GM23338 (cell line): ENCODE measurements around the gene ADPRHL1. TPM values are rescaled to one million over a fixed set of nuclear protein-coding genes. Genes with fewer than 3 reads are reported as not detected.

Experiments
- ATAC-seq: fragments of 200-7000 bp; cut with Tn5 transposase; 3 replicates; pipeline ENCODE4 v1.9.1; 2020
- DNase-seq: peaks from one replicate; pipeline ENCODE4 v3.0.0-alpha.2; 2015; ENCODE audit warnings: low spot score
- H2AFZ ChIP-seq: fragments of 200-600 bp; sonication (generic); 2 replicates; pipeline ENCODE4 v1.8.0; 2016; ENCODE audit warnings: antibody characterized with exemption, mild to moderate bottlenecking, moderate library complexity
- H3F3A ChIP-seq: fragments of 200-600 bp; sonication (generic); replicated peaks from 2 replicates; pipeline ENCODE4 v1.8.0; 2017; ENCODE audit warnings: antibody characterized with exemption, mixed run types, low read depth
- H3K27ac ChIP-seq: fragments of 200-600 bp; sonication (generic); 2 replicates; pipeline ENCODE4 v1.6.1; 2016; ENCODE audit warnings: low read depth
- H3K27me3 ChIP-seq: fragments of 200-600 bp; sonication (generic); 2 replicates; pipeline ENCODE4 v1.8.0; 2016; ENCODE audit warnings: mild to moderate bottlenecking, mixed run types, moderate library complexity; ENCODE audit not compliant: insufficient read depth
- H3K36me3 ChIP-seq: fragments of 200-600 bp; sonication (generic); 2 replicates; pipeline ENCODE4 v1.8.0; 2016; ENCODE audit warnings: mild to moderate bottlenecking; ENCODE audit not compliant: insufficient read depth
- H3K4me1 ChIP-seq: fragments of 200-600 bp; sonication (generic); 2 replicates; pipeline ENCODE4 v1.8.0; 2016; ENCODE audit warnings: mild to moderate bottlenecking, moderate library complexity; ENCODE audit not compliant: insufficient read depth
- H3K4me2 ChIP-seq: fragments of 200-600 bp; sonication (generic); 2 replicates; pipeline ENCODE4 v1.7.1; 2017; ENCODE audit warnings: mixed run types
- H3K4me3 ChIP-seq: fragments of 200-600 bp; sonication (generic); 2 replicates; pipeline ENCODE4 v1.6.1; 2016; ENCODE audit warnings: mixed run types
- H3K79me2 ChIP-seq: fragments of 200-600 bp; sonication (generic); replicated peaks from 2 replicates; pipeline ENCODE4 v1.8.0; 2017; ENCODE audit warnings: mild to moderate bottlenecking; ENCODE audit not compliant: insufficient read depth
- H3K9me2 ChIP-seq: fragments of 200-600 bp; sonication (generic); 2 replicates; pipeline ENCODE4 v1.8.0; 2017; ENCODE audit not compliant: insufficient read depth
- H4K20me1 ChIP-seq: fragments of 200-600 bp; sonication (generic); replicated peaks from 2 replicates; pipeline ENCODE4 v1.8.0; 2017; ENCODE audit warnings: mild to moderate bottlenecking; ENCODE audit not compliant: insufficient read depth
- H3K27ac Mint-ChIP-seq: 2 replicates; pipeline ENCODE4 v1.8.0; 2020; ENCODE audit warnings: inconsistent platforms, mild to moderate bottlenecking, moderate library complexity, mixed read lengths
- H3K27me3 Mint-ChIP-seq: 3 replicates; pipeline ENCODE4 v1.8.0; 2022; ENCODE audit warnings: low read depth, mild to moderate bottlenecking, moderate library complexity, mixed read lengths, inconsistent platforms; ENCODE audit not compliant: insufficient read depth, poor library complexity
- H3K36me3 Mint-ChIP-seq: 3 replicates; pipeline ENCODE4 v1.8.0; 2021; ENCODE audit warnings: low read depth, mild to moderate bottlenecking, inconsistent platforms, moderate library complexity, mixed read lengths
- H3K4me1 Mint-ChIP-seq: 3 replicates; pipeline ENCODE4 v1.8.0; 2020; ENCODE audit warnings: mild to moderate bottlenecking, inconsistent platforms, mixed read lengths
- H3K4me3 Mint-ChIP-seq: 3 replicates; pipeline ENCODE4 v1.8.0; 2021; ENCODE audit warnings: moderate library complexity, mild to moderate bottlenecking, inconsistent platforms, mixed read lengths
- H3K9me3 Mint-ChIP-seq: 3 replicates; pipeline ENCODE4 v1.8.0; 2020; ENCODE audit warnings: moderate library complexity, mild to moderate bottlenecking, inconsistent platforms, mixed read lengths
- CREB1 ChIP-seq: fragments of 250-450 bp; sonication (Bioruptor Pico); IDR thresholded peaks from 2 replicates; pipeline ENCODE4 v1.5.0; 2020; ENCODE audit warnings: low read depth, mild to moderate bottlenecking, moderate library complexity
- EZH2 ChIP-seq: fragments of 200-600 bp; sonication (generic); IDR thresholded peaks from one replicate; pipeline ENCODE4 v1.8.0; 2017; ENCODE audit warnings: antibody characterized with exemption, mild to moderate bottlenecking, low read depth; ENCODE audit not compliant: unreplicated experiment
- EZH2phosphoT487 ChIP-seq: fragments of 200-600 bp; sonication (generic); IDR thresholded peaks from one replicate; pipeline ENCODE4 v1.8.1; 2018; ENCODE audit warnings: antibody characterized with exemption; ENCODE audit not compliant: unreplicated experiment
- JUNB ChIP-seq: IDR thresholded peaks from one replicate; pipeline ENCODE4 v1.6.1; 2016; ENCODE audit warnings: antibody characterized with exemption; ENCODE audit not compliant: unreplicated experiment
- NANOG ChIP-seq: IDR thresholded peaks from 2 replicates; pipeline ENCODE4 v1.6.1; 2016; ENCODE audit warnings: antibody characterized with exemption, borderline replicate concordance
- POLR2AphosphoS5 ChIP-seq: IDR thresholded peaks from 2 replicates; pipeline ENCODE4 v1.6.1; 2016; ENCODE audit warnings: antibody characterized with exemption, low read depth
- STAT1 ChIP-seq: IDR thresholded peaks from one replicate; pipeline ENCODE4 v1.6.1; 2016; ENCODE audit warnings: antibody characterized with exemption; ENCODE audit not compliant: unreplicated experiment
- ZNF114 ChIP-seq: fragments of 250-450 bp; sonication (Bioruptor Pico); IDR thresholded peaks from 2 replicates; pipeline ENCODE4 v1.5.0; 2020; ENCODE audit warnings: mild to moderate bottlenecking, moderate library complexity
- ZNF331 ChIP-seq: fragments of 250-450 bp; sonication (Bioruptor Pico); IDR thresholded peaks from 2 replicates; pipeline ENCODE4 v1.5.0; 2020; ENCODE audit warnings: low read depth, mild to moderate bottlenecking, moderate library complexity
- ZNF462 ChIP-seq: fragments of 250-450 bp; sonication (Bioruptor Pico); IDR thresholded peaks from 2 replicates; pipeline ENCODE4 v1.5.0; 2020; ENCODE audit warnings: mild to moderate bottlenecking, moderate library complexity
- polyA plus RNA-seq: library from polyadenylated mRNA; unstranded; fragments of >200 nt; fragmentation: Nextera tagmentation; extraction: Ambion mirVana; gene quantifications from 2 replicates; pipeline ENCODE4 v1.2.1, GENCODE V29; 2016
- total RNA-seq: library from RNA; depleted of rRNA; stranded (reverse); fragments of >200 nt; shearing (Covaris generic); gene quantifications from 2 replicates; pipeline ENCODE4 v1.2.3, GENCODE V29; 2014
- TF ChIP-seq, protein P1 (sequence below): IDR thresholded peaks from 2 replicates; pipeline ENCODE4 v1.6.1; 2016; ENCODE audit warnings: antibody characterized with exemption
- TF ChIP-seq, protein P2 (sequence below), 2 experiments: fragments of 200-600 bp in 1 of 2; sonication (generic) in 1 of 2; conservative IDR thresholded peaks; 2 replicates each; pipeline versions ENCODE4 v1.5.1 to v1.6.1; 2016 to 2017; ENCODE audit warnings: antibody characterized with exemption in 2 of 2, low read depth in 2 of 2, mild to moderate bottlenecking in 2 of 2, moderate library complexity in 1 of 2

ADPRHL1 gene
- total and polyA plus RNA-seq, 2 experiments from 2014 or later: 0.80 to 1.0 TPM

DNA sequence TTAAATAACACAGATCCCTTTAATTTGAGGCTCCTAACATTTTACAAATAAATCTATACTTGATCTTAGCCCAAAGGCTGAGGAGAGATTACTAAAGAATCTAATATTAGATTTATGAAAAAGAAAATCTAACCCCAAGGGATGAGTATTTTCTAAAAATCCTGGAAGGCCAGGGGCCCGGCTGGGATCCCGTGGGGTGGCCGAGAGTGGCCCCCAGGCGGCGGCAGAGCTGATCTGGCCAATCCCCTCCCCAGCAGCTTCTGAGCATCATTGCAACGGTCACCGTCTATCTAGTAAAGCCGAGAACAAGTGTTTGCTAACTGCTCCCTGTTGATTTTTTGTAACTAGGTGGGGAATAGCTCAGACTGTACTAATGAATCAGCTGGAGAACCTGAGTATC, 37.5 kb downstream of the ADPRHL1 start (continued):
- TF ChIP-seq ZNF462 (CRISPR knock-in tag) (no peak), EZH2 (no peak), ZNF114 (no peak), NANOG (no peak)
- TF ChIP-seq, protein P1, sequence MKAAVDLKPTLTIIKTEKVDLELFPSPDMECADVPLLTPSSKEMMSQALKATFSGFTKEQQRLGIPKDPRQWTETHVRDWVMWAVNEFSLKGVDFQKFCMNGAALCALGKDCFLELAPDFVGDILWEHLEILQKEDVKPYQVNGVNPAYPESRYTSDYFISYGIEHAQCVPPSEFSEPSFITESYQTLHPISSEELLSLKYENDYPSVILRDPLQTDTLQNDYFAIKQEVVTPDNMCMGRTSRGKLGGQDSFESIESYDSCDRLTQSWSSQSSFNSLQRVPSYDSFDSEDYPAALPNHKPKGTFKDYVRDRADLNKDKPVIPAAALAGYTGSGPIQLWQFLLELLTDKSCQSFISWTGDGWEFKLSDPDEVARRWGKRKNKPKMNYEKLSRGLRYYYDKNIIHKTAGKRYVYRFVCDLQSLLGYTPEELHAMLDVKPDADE: no peak

DNA sequence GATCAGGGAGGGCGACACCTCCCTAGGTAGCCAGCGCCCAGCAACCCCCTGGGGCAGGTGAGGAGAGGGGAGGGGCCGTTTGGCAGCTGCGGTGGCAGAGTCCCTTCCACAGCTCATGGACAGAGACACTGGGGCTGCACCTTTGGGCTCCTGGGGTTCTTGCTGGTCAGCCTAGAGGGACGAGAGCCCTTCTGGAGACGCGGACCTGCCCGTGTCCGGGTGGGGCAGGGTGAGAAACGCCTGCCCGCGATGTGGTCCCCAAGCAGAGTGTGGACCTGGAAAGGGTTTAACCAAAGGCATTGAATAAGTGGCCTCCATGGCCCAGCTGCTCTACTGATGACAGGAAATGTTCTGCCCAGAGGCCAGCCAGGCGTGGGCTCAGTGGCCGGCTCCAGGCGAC, 38.3 kb downstream of the ADPRHL1 start:
- H3K4me3 Mint-ChIP-seq: no peak overlapping the region
- no peaks in the 10 kb centered on the region for H3K9me2 ChIP-seq
- H3K36me3 Mint-ChIP-seq: no peaks in the 10 kb centered on the region
- TF ChIP-seq NANOG (no peak), CREB1 (CRISPR knock-in tag) (no peak), STAT1 (no peak), JUNB (no peak), ZNF331 (CRISPR knock-in tag) (no peak), EZH2 (no peak), ZNF114 (no peak), EZH2phosphoT487 (no peak), POLR2AphosphoS5 (no peak)
- TF ChIP-seq, protein P1: no peak
- TF ChIP-seq, protein P2, sequence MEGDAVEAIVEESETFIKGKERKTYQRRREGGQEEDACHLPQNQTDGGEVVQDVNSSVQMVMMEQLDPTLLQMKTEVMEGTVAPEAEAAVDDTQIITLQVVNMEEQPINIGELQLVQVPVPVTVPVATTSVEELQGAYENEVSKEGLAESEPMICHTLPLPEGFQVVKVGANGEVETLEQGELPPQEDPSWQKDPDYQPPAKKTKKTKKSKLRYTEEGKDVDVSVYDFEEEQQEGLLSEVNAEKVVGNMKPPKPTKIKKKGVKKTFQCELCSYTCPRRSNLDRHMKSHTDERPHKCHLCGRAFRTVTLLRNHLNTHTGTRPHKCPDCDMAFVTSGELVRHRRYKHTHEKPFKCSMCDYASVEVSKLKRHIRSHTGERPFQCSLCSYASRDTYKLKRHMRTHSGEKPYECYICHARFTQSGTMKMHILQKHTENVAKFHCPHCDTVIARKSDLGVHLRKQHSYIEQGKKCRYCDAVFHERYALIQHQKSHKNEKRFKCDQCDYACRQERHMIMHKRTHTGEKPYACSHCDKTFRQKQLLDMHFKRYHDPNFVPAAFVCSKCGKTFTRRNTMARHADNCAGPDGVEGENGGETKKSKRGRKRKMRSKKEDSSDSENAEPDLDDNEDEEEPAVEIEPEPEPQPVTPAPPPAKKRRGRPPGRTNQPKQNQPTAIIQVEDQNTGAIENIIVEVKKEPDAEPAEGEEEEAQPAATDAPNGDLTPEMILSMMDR (conservative IDR thresholded peaks at IDR 0.05; ENCODE audit: low read depth in 2 of 2): no peak

More for the DNA sequence above, 38.3 kb downstream of the ADPRHL1 start:
- no peaks in the 10 kb centered on the region for H3K27me3 ChIP-seq
- Mint-ChIP-seq H3K27ac (no peak overlapping the region), H3K4me1 (no peaks in the 10 kb centered on the region; the same call in 1 of the 3 replicates), H3K9me3 (peaks cover 3% of the 10 kb centered on the region; the same call in 2 of the 3 replicates), H3K27me3 (peaks cover 18% of the 10 kb centered on the region)
- H3K4me2 ChIP-seq: no peak overlapping the region
- DNase-seq: no peak
- H3F3A ChIP-seq: peaks cover 8% of the 10 kb centered on the region; the same call in 1 of the 2 replicates
- no peak overlapping the region for H3K4me3 ChIP-seq
- no peaks in the 10 kb centered on the region for H4K20me1 ChIP-seq
- no peaks in the 10 kb centered on the region for H3K79me2 ChIP-seq
- H3K27ac ChIP-seq: no peak overlapping the region
- no peak overlapping the region for H2AFZ ChIP-seq
- no peaks in the 10 kb centered on the region for H3K4me1 ChIP-seq
- ATAC-seq: no peak
- H3K36me3 ChIP-seq: no peaks in the 10 kb centered on the region
